Neural crest cell (in vitro differentiated cells): ENCODE measurements around the gene PADI2. TPM values are rescaled to one million over a fixed set of nuclear protein-coding genes. Genes with fewer than 3 reads are reported as not detected.

Experiments
- DNase-seq: peaks from one replicate; pipeline ENCODE4 v3.0.0; 2021; ENCODE audit warnings: low read depth, mixed read lengths, low spot score
- H3K27ac Mint-ChIP-seq: one replicate; pipeline ENCODE4 v1.8.0; 2021; ENCODE audit warnings: mild to moderate bottlenecking, mixed read lengths; ENCODE audit not compliant: unreplicated experiment
- H3K27me3 Mint-ChIP-seq: 2 replicates; pipeline ENCODE4 v1.8.0; 2021; ENCODE audit warnings: low read depth, mild to moderate bottlenecking, mixed read lengths
- H3K36me3 Mint-ChIP-seq: 2 replicates; pipeline ENCODE4 v1.8.0; 2021; ENCODE audit warnings: low read depth, mild to moderate bottlenecking, mixed read lengths
- H3K4me1 Mint-ChIP-seq: 2 replicates; pipeline ENCODE4 v1.8.0; 2021; ENCODE audit warnings: mixed read lengths
- H3K4me3 Mint-ChIP-seq: one replicate; pipeline ENCODE4 v1.8.0; 2021; ENCODE audit warnings: mild to moderate bottlenecking, mixed read lengths
- H3K9me3 Mint-ChIP-seq: 2 replicates; pipeline ENCODE4 v1.8.0; 2021; ENCODE audit warnings: mixed read lengths
- total RNA-seq: library from RNA; stranded (reverse); gene quantifications from 2 replicates; pipeline ENCODE4 v1.2.1, GENCODE V29; 2021
- TF ChIP-seq, protein P1 (sequence below): fragments of 200-600 bp; sonication (generic); conservative IDR thresholded peaks from 2 replicates; pipeline ENCODE4 v1.5.0; 2021; ENCODE audit warnings: antibody characterized with exemption, mild to moderate bottlenecking

Gene PADI2
- total RNA-seq, 1 donor from 2014 or later = 0.16 TPM

DNA sequence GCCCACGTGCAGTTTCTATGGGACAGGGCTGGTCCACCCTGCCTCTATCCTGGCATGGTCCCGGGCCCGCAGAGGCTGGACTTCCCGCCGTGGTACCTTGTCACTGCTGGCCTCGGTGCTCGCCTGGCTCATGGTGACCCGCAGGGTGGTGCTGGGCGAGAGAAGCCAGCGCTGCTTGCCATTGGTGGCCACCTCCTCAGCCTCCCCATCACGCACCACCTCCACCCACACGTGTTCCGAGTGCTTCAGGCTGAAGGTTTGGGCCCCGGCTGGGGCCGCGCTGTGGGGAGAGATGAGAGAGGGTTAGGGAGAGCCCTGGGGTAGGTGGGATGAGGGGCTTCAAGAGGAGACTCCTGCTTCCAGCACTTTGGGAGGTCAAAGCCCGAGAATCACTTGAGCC, 14.5 kb downstream of the PADI2 start:
- peaks cover 10% of the 10 kb centered on the region for H3K4me1 Mint-ChIP-seq
- H3K4me3 Mint-ChIP-seq = no peak overlapping the region
- H3K9me3 Mint-ChIP-seq = no peaks in the 10 kb centered on the region
- no peak for DNase-seq
- peaks cover 8% of the 10 kb centered on the region for H3K27me3 Mint-ChIP-seq
- no peak overlapping the region for H3K27ac Mint-ChIP-seq
- no peaks in the 10 kb centered on the region for H3K36me3 Mint-ChIP-seq
- TF ChIP-seq, protein P1, sequence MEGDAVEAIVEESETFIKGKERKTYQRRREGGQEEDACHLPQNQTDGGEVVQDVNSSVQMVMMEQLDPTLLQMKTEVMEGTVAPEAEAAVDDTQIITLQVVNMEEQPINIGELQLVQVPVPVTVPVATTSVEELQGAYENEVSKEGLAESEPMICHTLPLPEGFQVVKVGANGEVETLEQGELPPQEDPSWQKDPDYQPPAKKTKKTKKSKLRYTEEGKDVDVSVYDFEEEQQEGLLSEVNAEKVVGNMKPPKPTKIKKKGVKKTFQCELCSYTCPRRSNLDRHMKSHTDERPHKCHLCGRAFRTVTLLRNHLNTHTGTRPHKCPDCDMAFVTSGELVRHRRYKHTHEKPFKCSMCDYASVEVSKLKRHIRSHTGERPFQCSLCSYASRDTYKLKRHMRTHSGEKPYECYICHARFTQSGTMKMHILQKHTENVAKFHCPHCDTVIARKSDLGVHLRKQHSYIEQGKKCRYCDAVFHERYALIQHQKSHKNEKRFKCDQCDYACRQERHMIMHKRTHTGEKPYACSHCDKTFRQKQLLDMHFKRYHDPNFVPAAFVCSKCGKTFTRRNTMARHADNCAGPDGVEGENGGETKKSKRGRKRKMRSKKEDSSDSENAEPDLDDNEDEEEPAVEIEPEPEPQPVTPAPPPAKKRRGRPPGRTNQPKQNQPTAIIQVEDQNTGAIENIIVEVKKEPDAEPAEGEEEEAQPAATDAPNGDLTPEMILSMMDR = no peak

DNA sequence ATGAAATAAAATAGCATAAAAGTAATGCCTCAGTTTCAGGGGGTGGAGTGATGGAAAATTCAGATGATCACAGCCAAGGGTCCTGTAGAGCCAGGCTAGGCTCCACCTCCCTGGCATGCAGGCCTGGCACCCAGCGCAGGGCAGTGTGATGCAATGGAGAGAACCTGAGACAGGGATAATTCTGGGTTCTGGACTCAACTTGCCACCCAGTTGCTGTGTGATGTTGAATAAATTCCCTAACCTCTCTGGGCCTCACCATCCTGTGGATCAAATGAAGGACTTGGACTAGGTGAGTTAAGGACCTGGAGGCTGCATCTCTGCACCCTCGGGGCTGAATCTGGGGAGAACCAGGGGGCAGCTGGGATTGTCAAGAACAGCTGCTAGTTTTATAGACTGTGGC, 17.0 kb downstream of the PADI2 start:
- no peak for DNase-seq
- Mint-ChIP-seq H3K27me3 (peaks cover 10% of the 10 kb centered on the region), H3K36me3 (no peaks in the 10 kb centered on the region), H3K9me3 (no peaks in the 10 kb centered on the region), H3K4me1 (peaks cover 22% of the 10 kb centered on the region), H3K27ac (no peak overlapping the region), H3K4me3 (no peak overlapping the region)
- TF ChIP-seq, protein P1 = no peak

DNA sequence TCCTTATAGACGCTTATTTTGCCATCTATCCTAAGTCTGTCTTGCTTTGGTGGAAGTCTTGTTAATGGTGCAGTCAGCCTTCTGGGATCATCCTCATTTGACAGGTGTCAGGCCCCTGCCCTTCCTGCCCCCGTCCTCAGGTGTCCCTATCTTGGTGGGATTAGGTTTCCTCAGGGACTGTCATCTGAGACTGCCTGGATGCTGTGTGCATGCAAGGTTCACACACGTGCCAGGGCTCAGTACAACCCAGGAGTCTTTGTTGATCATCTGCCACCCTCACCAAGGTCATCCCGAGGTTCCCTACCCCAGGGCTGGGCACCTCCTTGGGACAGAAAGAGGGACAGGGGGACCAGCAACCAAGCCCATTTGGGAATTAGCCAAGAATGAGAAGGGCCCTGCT, 18.0 kb downstream of the PADI2 start:
- Mint-ChIP-seq H3K4me3 (no peak overlapping the region), H3K4me1 (peaks cover 22% of the 10 kb centered on the region), H3K27me3 (peaks cover 4% of the 10 kb centered on the region), H3K27ac (no peak overlapping the region), H3K9me3 (no peaks in the 10 kb centered on the region), H3K36me3 (no peaks in the 10 kb centered on the region)
- TF ChIP-seq, protein P1 = no peak
- DNase-seq = no peak

DNA sequence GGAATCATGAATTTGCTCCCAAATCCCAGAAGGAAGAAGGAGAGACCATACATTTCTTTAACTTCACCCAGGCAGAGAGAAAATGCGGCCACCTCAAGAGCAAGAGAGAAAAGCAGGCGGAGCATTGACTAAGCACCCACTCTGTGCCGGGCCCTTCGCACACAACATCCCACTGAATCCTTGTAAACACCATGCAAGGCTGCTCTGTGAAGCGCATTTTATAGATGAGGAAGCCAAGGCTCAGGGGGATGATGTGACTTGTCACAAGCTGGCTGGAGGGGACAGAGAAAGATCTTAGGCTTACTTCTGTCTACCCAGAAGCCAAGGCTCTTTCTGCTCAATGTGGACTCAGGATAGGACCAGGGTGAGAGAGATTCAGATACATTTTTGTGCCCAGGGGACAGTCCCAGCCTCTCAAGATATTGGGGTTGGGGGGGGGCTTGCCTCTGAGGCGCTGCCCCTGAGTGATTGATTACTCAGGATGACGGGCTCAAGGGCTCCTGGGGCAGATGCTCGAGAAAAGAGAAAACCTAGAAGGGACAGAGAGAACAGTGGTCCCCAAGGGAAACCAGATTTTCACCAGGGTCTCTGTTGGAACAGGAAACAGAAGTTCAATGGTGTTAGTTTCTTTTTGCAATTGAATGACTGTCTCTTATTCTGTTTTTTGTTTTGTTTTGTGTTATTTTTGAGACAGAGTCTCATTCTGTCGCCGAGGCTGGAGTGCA, 19.5 kb downstream of the PADI2 start:
- TF ChIP-seq, protein P1 = no peak
- no peaks in the 10 kb centered on the region for H3K36me3 Mint-ChIP-seq
- no peak overlapping the region for H3K4me3 Mint-ChIP-seq
- peaks cover 37% of the 10 kb centered on the region for H3K4me1 Mint-ChIP-seq
- peaks cover 17% of the 10 kb centered on the region for H3K27me3 Mint-ChIP-seq
- H3K9me3 Mint-ChIP-seq = no peaks in the 10 kb centered on the region
- no peak for DNase-seq
- no peak overlapping the region for H3K27ac Mint-ChIP-seq

DNA sequence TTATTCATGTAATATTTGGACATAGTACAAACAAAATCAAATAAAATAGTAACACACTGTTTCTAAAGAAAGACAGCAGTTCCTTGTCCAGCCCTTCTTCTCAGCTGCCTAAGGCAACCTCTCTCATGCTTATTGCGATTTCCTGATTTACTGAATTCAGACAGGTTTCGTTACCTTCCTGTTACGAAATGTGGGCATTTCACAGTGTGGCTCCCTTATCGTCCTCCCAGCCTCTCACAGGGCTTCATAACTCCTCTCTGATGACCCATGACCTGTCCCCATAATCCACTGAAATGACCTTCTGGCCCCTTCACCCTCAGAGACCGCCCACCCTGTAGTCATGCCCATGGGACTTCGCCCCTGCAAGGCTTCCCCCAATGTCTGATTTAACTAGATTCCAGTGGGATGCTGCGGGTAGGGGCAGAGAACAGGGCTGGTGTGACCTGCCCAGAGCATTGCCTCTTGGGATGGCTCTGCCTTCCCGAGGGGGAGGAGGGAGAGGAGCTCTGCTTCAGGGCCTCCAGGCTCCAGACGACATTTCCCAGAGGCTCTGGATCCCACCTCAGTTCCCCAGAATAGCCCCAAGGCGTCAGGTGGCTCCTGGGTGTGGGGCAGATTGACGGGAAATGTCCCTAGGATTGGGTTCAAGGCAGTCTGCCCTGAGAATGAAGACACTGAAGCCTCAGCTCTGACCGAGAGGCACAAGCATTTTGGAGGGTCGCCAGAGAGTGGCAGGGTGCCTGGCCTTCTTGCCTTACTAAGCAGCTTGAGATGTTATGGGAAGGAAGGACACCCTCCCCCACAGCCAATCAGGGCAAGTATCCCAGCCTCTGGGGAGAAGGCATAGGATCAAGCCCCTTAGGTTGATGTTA, 20.6 kb downstream of the PADI2 start:
- Mint-ChIP-seq H3K27ac (no peak overlapping the region), H3K4me3 (no peak overlapping the region), H3K4me1 (peaks cover 38% of the 10 kb centered on the region), H3K36me3 (no peaks in the 10 kb centered on the region), H3K27me3 (peaks cover 17% of the 10 kb centered on the region), H3K9me3 (no peaks in the 10 kb centered on the region)
- TF ChIP-seq, protein P1 = no peak
- DNase-seq = no peak
